ENCODE results near the gene RLF.

RLF gene

DNA sequence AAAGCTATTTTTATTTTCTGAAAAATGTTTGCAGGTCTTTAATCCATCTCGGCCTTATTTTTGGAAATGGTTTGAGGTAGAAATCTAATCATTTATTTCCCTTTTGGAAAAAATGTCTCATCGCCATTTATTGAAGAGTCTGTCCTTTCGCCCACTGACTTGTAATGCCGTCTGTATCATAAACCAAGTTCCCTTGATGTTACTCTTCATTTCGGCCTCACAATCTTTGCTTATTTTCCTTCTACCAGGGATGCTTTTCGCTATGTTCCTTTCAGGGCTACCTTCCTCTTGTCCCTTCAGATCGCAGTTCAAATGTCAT, 422 bp upstream of the RLF start:
- no CpG with 5 or more reads among the region's 7 CpGs for WGBS, 2 donors (ENCODE audit: extremely low coverage in 2 of 2, insufficient read length in 2 of 2, insufficient replicate concordance in 1 of 2)
- H2AFZ ChIP-seq (ENCODE audit: low read length) = peak overlapping the region; percentile 78
- no peaks in the 10 kb centered on the region for H3K9me3 ChIP-seq (replicated peaks in 1 of 2; ENCODE audit: control insufficient read depth in 2 of 2, insufficient read depth in 1 of 2, low read depth in 1 of 2, low read length in 2 of 2)
- peaks cover 5 to 13% of the 10 kb centered on the region in 2 donors for H3K4me1 ChIP-seq (ENCODE audit: control insufficient read depth in 2 of 2, insufficient read depth in 1 of 2, low read depth in 1 of 2, low read length in 2 of 2)
- H3K9ac ChIP-seq (ENCODE audit: low read depth, low read length, poor library complexity) = peak overlapping the region; percentile 38
- no peaks in the 10 kb centered on the region for H3K79me1 ChIP-seq (ENCODE audit: low read depth, low read length)
- H3K27me3 ChIP-seq (ENCODE audit: control insufficient read depth in 3 of 3, insufficient read depth in 3 of 3, low read depth in 1 of 3, low read length in 3 of 3) = no peaks in the 10 kb centered on the region
- H3K4me3 ChIP-seq (ENCODE audit: low read length in 2 of 2) = peak overlapping the region in 1 of 2 donors; percentile 87
- no peaks in the 10 kb centered on the region for H3K36me3 ChIP-seq (replicated peaks in 1 of 2; ENCODE audit: control insufficient read depth in 2 of 2, insufficient read depth in 2 of 2, low read length in 2 of 2)
- no peak overlapping the region for H2BK5ac ChIP-seq (ENCODE audit: low read length)
- H2BK15ac ChIP-seq (ENCODE audit: low read length) = no peak overlapping the region
- no peak overlapping the region for H3K23ac ChIP-seq (ENCODE audit: low read depth, low read length, poor library complexity)
- no peak for DNase-seq (ENCODE audit: low spot score)
- H2AK5ac ChIP-seq (ENCODE audit: low read depth, low read length) = no peak overlapping the region
- no peak overlapping the region for H3K4ac ChIP-seq (ENCODE audit: low read length)
- peak overlapping the region; percentile 47 for H3K4me2 ChIP-seq (ENCODE audit: insufficient read depth, low read length, poor library complexity, severe bottlenecking)
- H2BK12ac ChIP-seq (ENCODE audit: low read length) = no peak overlapping the region
- H3K14ac ChIP-seq (ENCODE audit: low read length) = no peak overlapping the region
- H2BK120ac ChIP-seq (ENCODE audit: low read depth, low read length) = no peak overlapping the region
- H4K91ac ChIP-seq (ENCODE audit: low read depth, low read length, poor library complexity) = no peak overlapping the region
- peak overlapping the region; percentile 35 for H3K18ac ChIP-seq (ENCODE audit: low read length)
- H4K8ac ChIP-seq (ENCODE audit: low read depth, low read length) = no peak overlapping the region
- H3K27ac ChIP-seq (replicated peaks; ENCODE audit: low read length) = peak overlapping the region; percentile 33

DNA sequence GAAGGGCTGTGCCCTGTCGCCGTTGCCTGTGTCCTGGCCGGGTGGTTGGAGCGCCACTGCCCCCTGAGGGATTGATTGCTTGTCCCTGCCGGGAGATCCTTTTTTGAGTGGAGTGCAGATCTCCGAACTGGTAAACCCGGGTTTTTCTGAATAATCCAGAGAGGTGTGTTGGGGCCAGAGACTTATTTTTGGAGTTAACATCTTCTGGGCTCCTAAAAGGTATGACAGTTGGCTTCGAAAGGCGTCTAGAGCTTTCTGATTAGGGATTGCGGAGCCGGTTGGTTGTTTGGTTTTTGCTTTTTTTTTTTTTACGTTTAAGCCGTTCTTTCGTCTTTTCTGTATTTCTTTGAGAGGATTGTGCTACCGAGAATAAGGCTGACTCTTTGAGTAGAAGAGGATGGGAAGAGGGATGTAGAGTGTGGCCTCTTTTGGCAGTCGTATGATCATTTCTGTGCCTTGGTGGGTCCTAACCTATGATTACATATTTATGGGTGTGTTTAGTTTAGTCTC, 756 bp downstream of the RLF start:
- Histone ChIP-seq H3K18ac (ENCODE audit: low read length) (no peak overlapping the region), H3K4me2 (ENCODE audit: insufficient read depth, low read length, poor library complexity, severe bottlenecking) (peak overlapping the region; percentile 61), H3K4me1 (ENCODE audit: control insufficient read depth in 2 of 2, insufficient read depth in 1 of 2, low read depth in 1 of 2, low read length in 2 of 2) (peaks cover 5 to 13% of the 10 kb centered on the region in 2 donors), H3K9me3 (replicated peaks in 1 of 2; ENCODE audit: control insufficient read depth in 2 of 2, insufficient read depth in 1 of 2, low read depth in 1 of 2, low read length in 2 of 2) (no peaks in the 10 kb centered on the region), H2AK5ac (ENCODE audit: low read depth, low read length) (peak overlapping the region; percentile 79), H3K4ac (ENCODE audit: low read length) (no peak overlapping the region), H3K27me3 (ENCODE audit: control insufficient read depth in 3 of 3, insufficient read depth in 3 of 3, low read depth in 1 of 3, low read length in 3 of 3) (no peaks in the 10 kb centered on the region), H2BK120ac (ENCODE audit: low read depth, low read length) (no peak overlapping the region), H3K14ac (ENCODE audit: low read length) (no peak overlapping the region), H3K9ac (ENCODE audit: low read depth, low read length, poor library complexity) (peak overlapping the region; percentile 88), H2AFZ (ENCODE audit: low read length) (peak overlapping the region; percentile 78), H3K23ac (ENCODE audit: low read depth, low read length, poor library complexity) (no peak overlapping the region), H3K36me3 (replicated peaks in 1 of 2; ENCODE audit: control insufficient read depth in 2 of 2, insufficient read depth in 2 of 2, low read length in 2 of 2) (no peaks in the 10 kb centered on the region), H3K4me3 (ENCODE audit: low read length in 2 of 2) (peak overlapping the region; percentile 87 to 95), H3K79me1 (ENCODE audit: low read depth, low read length) (no peaks in the 10 kb centered on the region), H4K8ac (ENCODE audit: low read depth, low read length) (no peak overlapping the region), H2BK15ac (ENCODE audit: low read length) (no peak overlapping the region), H3K27ac (replicated peaks; ENCODE audit: low read length) (no peak overlapping the region), H2BK5ac (ENCODE audit: low read length) (no peak overlapping the region), H4K91ac (ENCODE audit: low read depth, low read length, poor library complexity) (peak overlapping the region; percentile 86), H2BK12ac (ENCODE audit: low read length) (no peak overlapping the region)
- DNase-seq (ENCODE audit: low spot score) = no peak
- no CpG with 5 or more reads among the region's 16 CpGs for WGBS, 2 donors (ENCODE audit: extremely low coverage in 2 of 2, insufficient read length in 2 of 2, insufficient replicate concordance in 1 of 2)

DNA sequence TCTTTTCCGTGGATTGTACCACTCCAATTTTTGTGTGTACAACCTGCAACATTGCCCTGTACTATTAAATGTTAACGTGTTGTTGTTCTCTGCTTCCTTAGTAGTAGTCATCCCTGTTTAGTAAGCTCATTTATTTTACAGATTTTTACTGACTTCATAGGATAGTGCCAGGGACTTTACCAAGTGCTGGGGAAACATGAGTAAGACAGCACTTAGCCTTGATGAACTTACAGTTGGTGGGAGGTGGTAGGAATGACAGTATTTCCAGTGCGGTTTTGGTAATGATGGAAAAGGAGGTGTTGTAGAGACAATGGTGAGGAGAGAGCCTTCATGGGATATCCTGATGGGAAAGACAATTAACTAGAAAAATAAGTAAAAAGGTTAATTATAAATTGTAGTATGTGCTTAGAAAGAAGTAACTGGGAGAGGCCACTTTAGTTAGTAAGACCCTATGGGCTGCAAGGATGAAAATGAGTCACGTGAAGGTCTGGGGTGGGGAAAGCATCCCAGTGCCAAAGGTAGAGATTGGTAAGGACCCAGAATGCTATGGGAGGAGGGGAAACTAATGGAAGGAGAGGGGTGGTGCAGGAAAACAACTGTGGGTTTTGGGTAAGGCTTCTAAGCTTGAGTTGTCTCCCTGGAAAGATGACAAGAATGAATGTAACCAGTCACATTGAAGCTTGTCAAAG, 1.7 kb downstream of the RLF start:
- Histone ChIP-seq H4K91ac (ENCODE audit: low read depth, low read length, poor library complexity) (no peak overlapping the region), H3K36me3 (replicated peaks in 1 of 2; ENCODE audit: control insufficient read depth in 2 of 2, insufficient read depth in 2 of 2, low read length in 2 of 2) (no peaks in the 10 kb centered on the region), H3K14ac (ENCODE audit: low read length) (no peak overlapping the region), H2BK5ac (ENCODE audit: low read length) (no peak overlapping the region), H2AK5ac (ENCODE audit: low read depth, low read length) (no peak overlapping the region), H3K23ac (ENCODE audit: low read depth, low read length, poor library complexity) (no peak overlapping the region), H3K9ac (ENCODE audit: low read depth, low read length, poor library complexity) (no peak overlapping the region), H3K9me3 (replicated peaks in 1 of 2; ENCODE audit: control insufficient read depth in 2 of 2, insufficient read depth in 1 of 2, low read depth in 1 of 2, low read length in 2 of 2) (no peaks in the 10 kb centered on the region), H3K4me2 (ENCODE audit: insufficient read depth, low read length, poor library complexity, severe bottlenecking) (peak overlapping the region; percentile 61), H2BK12ac (ENCODE audit: low read length) (no peak overlapping the region), H3K4me3 (ENCODE audit: low read length in 2 of 2) (peak overlapping the region in 1 of 2 donors; percentile 87), H2BK120ac (ENCODE audit: low read depth, low read length) (no peak overlapping the region), H2AFZ (ENCODE audit: low read length) (no peak overlapping the region), H3K27me3 (ENCODE audit: control insufficient read depth in 3 of 3, insufficient read depth in 3 of 3, low read depth in 1 of 3, low read length in 3 of 3) (no peaks in the 10 kb centered on the region), H3K4ac (ENCODE audit: low read length) (no peak overlapping the region), H3K18ac (ENCODE audit: low read length) (no peak overlapping the region), H4K8ac (ENCODE audit: low read depth, low read length) (no peak overlapping the region), H3K27ac (replicated peaks; ENCODE audit: low read length) (no peak overlapping the region), H2BK15ac (ENCODE audit: low read length) (no peak overlapping the region), H3K4me1 (ENCODE audit: control insufficient read depth in 2 of 2, insufficient read depth in 1 of 2, low read depth in 1 of 2, low read length in 2 of 2) (peaks cover 5 to 13% of the 10 kb centered on the region in 2 donors), H3K79me1 (ENCODE audit: low read depth, low read length) (no peaks in the 10 kb centered on the region)
- DNase-seq (ENCODE audit: low spot score) = no peak
- no CpG with 5 or more reads among the region's 4 CpGs for WGBS, 2 donors (ENCODE audit: extremely low coverage in 2 of 2, insufficient read length in 2 of 2, insufficient replicate concordance in 1 of 2)

DNA sequence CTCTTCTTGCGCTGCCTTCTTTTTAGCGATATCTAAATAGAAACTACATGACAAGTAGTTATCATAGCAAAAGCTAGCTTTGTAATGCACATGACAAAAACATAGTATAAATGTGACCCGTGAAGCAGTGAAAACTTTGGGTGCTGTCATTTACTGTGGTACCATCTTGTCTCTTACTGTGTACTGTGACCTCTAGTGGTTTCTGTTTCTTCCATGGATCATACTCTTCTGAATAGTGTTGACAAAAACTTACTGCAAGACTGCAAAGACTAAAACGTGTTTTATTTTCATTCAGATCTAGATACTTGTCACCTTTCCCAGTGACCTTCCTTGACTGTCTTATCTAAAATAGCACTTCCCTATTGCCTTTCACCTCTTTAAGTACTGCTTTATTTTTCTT, 6.1 kb downstream of the RLF start:
- no peaks in the 10 kb centered on the region for H3K9me3 ChIP-seq (replicated peaks in 1 of 2; ENCODE audit: control insufficient read depth in 2 of 2, insufficient read depth in 1 of 2, low read depth in 1 of 2, low read length in 2 of 2)
- no peak overlapping the region for H3K9ac ChIP-seq (ENCODE audit: low read depth, low read length, poor library complexity)
- H2BK5ac ChIP-seq (ENCODE audit: low read length) = no peak overlapping the region
- no peak overlapping the region for H3K18ac ChIP-seq (ENCODE audit: low read length)
- WGBS, 2 donors (ENCODE audit: extremely low coverage in 2 of 2, insufficient read length in 2 of 2, insufficient replicate concordance in 1 of 2) = no CpG with 5 or more reads among the region's 4 CpGs
- no peaks in the 10 kb centered on the region for H3K27me3 ChIP-seq (ENCODE audit: control insufficient read depth in 3 of 3, insufficient read depth in 3 of 3, low read depth in 1 of 3, low read length in 3 of 3)
- H3K14ac ChIP-seq (ENCODE audit: low read length) = no peak overlapping the region
- H4K8ac ChIP-seq (ENCODE audit: low read depth, low read length) = no peak overlapping the region
- H2AFZ ChIP-seq (ENCODE audit: low read length) = no peak overlapping the region
- H2BK12ac ChIP-seq (ENCODE audit: low read length) = no peak overlapping the region
- H2BK15ac ChIP-seq (ENCODE audit: low read length) = no peak overlapping the region
- H3K4me2 ChIP-seq (ENCODE audit: insufficient read depth, low read length, poor library complexity, severe bottlenecking) = no peak overlapping the region
- H3K36me3 ChIP-seq (replicated peaks in 1 of 2; ENCODE audit: control insufficient read depth in 2 of 2, insufficient read depth in 2 of 2, low read length in 2 of 2) = no peaks in the 10 kb centered on the region
- no peak overlapping the region for H3K4ac ChIP-seq (ENCODE audit: low read length)
- DNase-seq (ENCODE audit: low spot score) = no peak
- H3K4me1 ChIP-seq (ENCODE audit: control insufficient read depth in 2 of 2, insufficient read depth in 1 of 2, low read depth in 1 of 2, low read length in 2 of 2) = peaks cover 5 to 11% of the 10 kb centered on the region in 2 donors
- H3K79me1 ChIP-seq (ENCODE audit: low read depth, low read length) = peaks cover 3% of the 10 kb centered on the region
- H3K4me3 ChIP-seq (ENCODE audit: low read length in 2 of 2) = no peak overlapping the region
- no peak overlapping the region for H2AK5ac ChIP-seq (ENCODE audit: low read depth, low read length)
- no peak overlapping the region for H3K23ac ChIP-seq (ENCODE audit: low read depth, low read length, poor library complexity)
- H3K27ac ChIP-seq (replicated peaks; ENCODE audit: low read length) = no peak overlapping the region
- H2BK120ac ChIP-seq (ENCODE audit: low read depth, low read length) = no peak overlapping the region
- H4K91ac ChIP-seq (ENCODE audit: low read depth, low read length, poor library complexity) = no peak overlapping the region

Data from neuronal stem cell (in vitro differentiated cells).